ENCODE measurements around the gene YIF1A. TPM values are rescaled to one million over a fixed set of nuclear protein-coding genes. Genes with fewer than 3 reads are reported as not detected.

YIF1A gene
- total RNA-seq, 1 donor from 2014 or later: 115 TPM

GRCh38 chr11:66315921-66316811 is 27.2 kb upstream of the YIF1A start:
- H3K27ac Mint-ChIP-seq (ENCODE audit: unreplicated experiment): peak overlapping the region; percentile 82
- no peaks in the 10 kb centered on the region for H3K36me3 Mint-ChIP-seq (ENCODE audit: unreplicated experiment)
- H3K27me3 Mint-ChIP-seq (ENCODE audit: unreplicated experiment): peaks cover 29% of the 10 kb centered on the region
- H3K9me3 Mint-ChIP-seq (ENCODE audit: unreplicated experiment): peaks cover 32% of the 10 kb centered on the region
- peak overlapping the region; percentile 55 for H3K4me3 Mint-ChIP-seq (ENCODE audit: unreplicated experiment)
- DNase-seq: no peak
- TF ChIP-seq CTCF (IDR thresholded peaks at IDR 0.05; ENCODE audit: partially characterized antibody, unreplicated experiment): no peak
- H3K4me1 Mint-ChIP-seq (ENCODE audit: low read depth, unreplicated experiment): peaks cover 47% of the 10 kb centered on the region

- H3K27ac Mint-ChIP-seq (ENCODE audit: unreplicated experiment): peak overlapping the region; percentile 82
- DNase-seq: no peak
- H3K9me3 Mint-ChIP-seq (ENCODE audit: unreplicated experiment): peaks cover 32% of the 10 kb centered on the region
- H3K4me3 Mint-ChIP-seq (ENCODE audit: unreplicated experiment): peak overlapping the region; percentile 71
- TF ChIP-seq CTCF (IDR thresholded peaks at IDR 0.05; ENCODE audit: partially characterized antibody, unreplicated experiment): no peak
- no peaks in the 10 kb centered on the region for H3K36me3 Mint-ChIP-seq (ENCODE audit: unreplicated experiment)
- H3K27me3 Mint-ChIP-seq (ENCODE audit: unreplicated experiment): peaks cover 29% of the 10 kb centered on the region
- peaks cover 50% of the 10 kb centered on the region for H3K4me1 Mint-ChIP-seq (ENCODE audit: low read depth, unreplicated experiment)
Observed at GRCh38 chr11:66315498-66315885, 26.5 kb upstream of the YIF1A start.

GRCh38 chr11:66314561-66315497 is 25.9 kb upstream of the YIF1A start:
- Mint-ChIP-seq H3K9me3 (ENCODE audit: unreplicated experiment) (peaks cover 26% of the 10 kb centered on the region), H3K27ac (ENCODE audit: unreplicated experiment) (peak overlapping the region; percentile 97), H3K36me3 (ENCODE audit: unreplicated experiment) (no peaks in the 10 kb centered on the region), H3K4me3 (ENCODE audit: unreplicated experiment) (peak overlapping the region; percentile 75), H3K27me3 (ENCODE audit: unreplicated experiment) (peaks cover 29% of the 10 kb centered on the region), H3K4me1 (ENCODE audit: low read depth, unreplicated experiment) (peaks cover 51% of the 10 kb centered on the region)
- no peak for DNase-seq
- no peak for TF ChIP-seq CTCF (IDR thresholded peaks at IDR 0.05; ENCODE audit: partially characterized antibody, unreplicated experiment)

- DNase-seq: no peak
- Mint-ChIP-seq H3K4me1 (ENCODE audit: low read depth, unreplicated experiment) (peaks cover 55% of the 10 kb centered on the region), H3K27ac (ENCODE audit: unreplicated experiment) (peak overlapping the region; percentile 97), H3K4me3 (ENCODE audit: unreplicated experiment) (peak overlapping the region; percentile 75), H3K36me3 (ENCODE audit: unreplicated experiment) (no peaks in the 10 kb centered on the region), H3K9me3 (ENCODE audit: unreplicated experiment) (peaks cover 25% of the 10 kb centered on the region), H3K27me3 (ENCODE audit: unreplicated experiment) (peaks cover 27% of the 10 kb centered on the region)
- TF ChIP-seq CTCF (IDR thresholded peaks at IDR 0.05; ENCODE audit: partially characterized antibody, unreplicated experiment): no peak
Observed at GRCh38 chr11:66314186-66314501, 25.2 kb upstream of the YIF1A start.

Measured in glutamatergic neuron (in vitro differentiated cells).